ENCODE measurements around the gene SLC24A5. TPM values are rescaled to one million over a fixed set of nuclear protein-coding genes. Genes with fewer than 3 reads are reported as not detected.

Gene SLC24A5
- total RNA-seq, 1 experiment from 2014 or later, result not detected

DNA sequence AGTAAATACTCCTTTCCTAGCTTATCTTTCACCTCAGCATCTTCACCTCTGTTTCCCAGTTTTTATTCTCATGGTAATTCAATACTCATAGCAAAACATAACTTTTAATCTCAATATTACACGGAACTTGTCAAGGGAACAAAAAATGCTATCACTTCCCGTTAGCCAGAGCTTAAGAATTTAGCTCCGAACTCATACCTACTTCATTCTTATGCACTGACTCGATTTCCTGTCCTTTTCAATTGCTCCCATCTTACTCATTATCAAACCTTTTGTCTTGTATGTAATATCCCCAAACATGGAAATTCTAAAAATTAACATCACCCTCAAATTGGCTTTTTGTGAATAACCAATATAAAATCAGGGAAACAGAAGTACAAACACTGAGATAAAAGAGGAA is 29.1 kb downstream of the SLC24A5 start:
- ChIA-PET CTCF (no interaction called here), POLR2A (no interaction called here)
- no peaks in the 10 kb centered on the region for H3K27me3 Mint-ChIP-seq (ENCODE audit: insufficient read depth, unreplicated experiment)
- no TSS peak for BruUV-seq (replicated peaks)
- H3K36me3 Mint-ChIP-seq (ENCODE audit: insufficient read depth, unreplicated experiment), result no peaks in the 10 kb centered on the region
- Histone ChIP-seq H3K36me3 (ENCODE audit: control insufficient read depth, insufficient read depth, low read length) (no peaks in the 10 kb centered on the region), H3K27me3 (replicated peaks; ENCODE audit: control insufficient read depth, insufficient read depth, low read length) (no peaks in the 10 kb centered on the region), H3K9me3 (no peaks in the 10 kb centered on the region), H3K4me3 (ENCODE audit: low read depth, low read length) (no peak overlapping the region), H3K4me1 (no peaks in the 10 kb centered on the region)
- H3K4me1 Mint-ChIP-seq (ENCODE audit: low read depth, unreplicated experiment), result no peaks in the 10 kb centered on the region
- H3K4me3 Mint-ChIP-seq (ENCODE audit: unreplicated experiment), result no peak overlapping the region
- no peaks in the 10 kb centered on the region for H3K9me3 Mint-ChIP-seq (ENCODE audit: unreplicated experiment)
- TF ChIP-seq CTCF (IDR thresholded peaks at IDR 0.05; ENCODE audit: insufficient read depth in 1 of 2, low read depth in 1 of 2, low read length in 1 of 2, severe bottlenecking in 1 of 2, unreplicated experiment in 1 of 2), result no peak
- no peak for DNase-seq
- no peak overlapping the region for H3K27ac Mint-ChIP-seq (ENCODE audit: unreplicated experiment)
- intact Hi-C loops (cut with micrococcal nuclease; ENCODE audit: unreplicated experiment), result no loop called here

DNA sequence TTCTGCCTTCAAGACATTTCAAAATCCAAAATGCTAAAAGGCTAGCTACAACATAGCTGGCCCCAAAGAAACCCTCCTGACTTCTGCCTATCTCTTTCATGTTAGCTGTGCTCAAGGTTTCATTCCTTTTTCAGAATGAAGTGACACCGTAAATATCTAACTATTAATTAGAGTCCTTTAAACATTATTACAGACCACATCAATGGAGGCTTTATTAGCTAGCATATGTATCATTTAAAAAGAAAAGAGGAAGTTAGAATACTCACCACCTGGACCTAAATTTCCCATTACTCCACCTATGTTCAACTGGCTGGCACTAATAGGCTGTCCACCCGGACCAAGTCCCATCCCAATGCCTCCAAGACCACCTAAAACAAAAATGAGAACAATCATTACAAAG is 32.7 kb downstream of the SLC24A5 start:
- no peak for TF ChIP-seq CTCF (IDR thresholded peaks at IDR 0.05; ENCODE audit: insufficient read depth in 1 of 2, low read depth in 1 of 2, low read length in 1 of 2, severe bottlenecking in 1 of 2, unreplicated experiment in 1 of 2)
- no TSS peak for BruUV-seq (replicated peaks)
- no peak overlapping the region for H3K4me3 Mint-ChIP-seq (ENCODE audit: unreplicated experiment)
- Histone ChIP-seq H3K4me1 (no peaks in the 10 kb centered on the region), H3K4me3 (ENCODE audit: low read depth, low read length) (no peak overlapping the region), H3K27me3 (replicated peaks; ENCODE audit: control insufficient read depth, insufficient read depth, low read length) (no peaks in the 10 kb centered on the region), H3K36me3 (ENCODE audit: control insufficient read depth, insufficient read depth, low read length) (no peaks in the 10 kb centered on the region), H3K9me3 (no peaks in the 10 kb centered on the region)
- ChIA-PET CTCF (no interaction called here), POLR2A (no interaction called here)
- DNase-seq, result no peak
- H3K27me3 Mint-ChIP-seq (ENCODE audit: insufficient read depth, unreplicated experiment), result no peaks in the 10 kb centered on the region
- no peaks in the 10 kb centered on the region for H3K4me1 Mint-ChIP-seq (ENCODE audit: low read depth, unreplicated experiment)
- H3K36me3 Mint-ChIP-seq (ENCODE audit: insufficient read depth, unreplicated experiment), result no peaks in the 10 kb centered on the region
- no peak overlapping the region for H3K27ac Mint-ChIP-seq (ENCODE audit: unreplicated experiment)
- H3K9me3 Mint-ChIP-seq (ENCODE audit: unreplicated experiment), result no peaks in the 10 kb centered on the region
- intact Hi-C loops (cut with micrococcal nuclease; ENCODE audit: unreplicated experiment), result no loop called here

- ChIA-PET CTCF (no interaction called here), POLR2A (no interaction called here)
- Histone ChIP-seq H3K36me3 (ENCODE audit: control insufficient read depth, insufficient read depth, low read length) (no peaks in the 10 kb centered on the region), H3K4me3 (ENCODE audit: low read depth, low read length) (no peak overlapping the region), H3K27me3 (replicated peaks; ENCODE audit: control insufficient read depth, insufficient read depth, low read length) (no peaks in the 10 kb centered on the region), H3K4me1 (no peaks in the 10 kb centered on the region), H3K9me3 (no peaks in the 10 kb centered on the region)
- no TSS peak for BruUV-seq (replicated peaks)
- H3K4me1 Mint-ChIP-seq (ENCODE audit: low read depth, unreplicated experiment), result no peaks in the 10 kb centered on the region
- H3K4me3 Mint-ChIP-seq (ENCODE audit: unreplicated experiment), result no peak overlapping the region
- intact Hi-C loops (cut with micrococcal nuclease; ENCODE audit: unreplicated experiment), result no loop called here
- no peak overlapping the region for H3K27ac Mint-ChIP-seq (ENCODE audit: unreplicated experiment)
- H3K36me3 Mint-ChIP-seq (ENCODE audit: insufficient read depth, unreplicated experiment), result peaks cover 7% of the 10 kb centered on the region
- no peaks in the 10 kb centered on the region for H3K27me3 Mint-ChIP-seq (ENCODE audit: insufficient read depth, unreplicated experiment)
- no peaks in the 10 kb centered on the region for H3K9me3 Mint-ChIP-seq (ENCODE audit: unreplicated experiment)
- no peak for TF ChIP-seq CTCF (IDR thresholded peaks at IDR 0.05; ENCODE audit: insufficient read depth in 1 of 2, low read depth in 1 of 2, low read length in 1 of 2, severe bottlenecking in 1 of 2, unreplicated experiment in 1 of 2)
- no peak for DNase-seq
Measured at GRCh38 chr15:48168616-48169015, 47.8 kb downstream of the SLC24A5 start.
